Skeletal muscle satellite cell (primary cell): ENCODE measurements around the gene RAB40C.

Source experiments
- H3K27me3 ChIP-seq: 2 replicates; pipeline ENCODE4 v1.7.0; 2013; ENCODE audit warnings: low read length; ENCODE audit not compliant: control insufficient read depth, insufficient read depth
- H3K36me3 ChIP-seq: 2 replicates; pipeline ENCODE4 v1.7.0; 2013; ENCODE audit warnings: mild to moderate bottlenecking, control low read depth, low read length; ENCODE audit not compliant: insufficient read depth
- H3K4me1 ChIP-seq: 2 replicates; pipeline ENCODE4 v1.7.0; 2013; ENCODE audit warnings: low read length; ENCODE audit not compliant: control insufficient read depth, insufficient read depth
- H3K4me2 ChIP-seq: 2 replicates; pipeline ENCODE4 v1.7.0; 2013; ENCODE audit warnings: mild to moderate bottlenecking, low read length
- H3K4me3 ChIP-seq: 2 replicates; pipeline ENCODE4 v1.7.0; 2013; ENCODE audit warnings: low read length
- H3K9ac ChIP-seq: 2 replicates; pipeline ENCODE4 v1.7.0; 2013; ENCODE audit warnings: mild to moderate bottlenecking, low read depth, low read length, moderate library complexity
- H3K9me3 ChIP-seq: replicated peaks from 2 replicates; pipeline ENCODE4 v1.7.0; 2013; ENCODE audit warnings: mild to moderate bottlenecking, control low read depth, low read length

RAB40C gene

DNA sequence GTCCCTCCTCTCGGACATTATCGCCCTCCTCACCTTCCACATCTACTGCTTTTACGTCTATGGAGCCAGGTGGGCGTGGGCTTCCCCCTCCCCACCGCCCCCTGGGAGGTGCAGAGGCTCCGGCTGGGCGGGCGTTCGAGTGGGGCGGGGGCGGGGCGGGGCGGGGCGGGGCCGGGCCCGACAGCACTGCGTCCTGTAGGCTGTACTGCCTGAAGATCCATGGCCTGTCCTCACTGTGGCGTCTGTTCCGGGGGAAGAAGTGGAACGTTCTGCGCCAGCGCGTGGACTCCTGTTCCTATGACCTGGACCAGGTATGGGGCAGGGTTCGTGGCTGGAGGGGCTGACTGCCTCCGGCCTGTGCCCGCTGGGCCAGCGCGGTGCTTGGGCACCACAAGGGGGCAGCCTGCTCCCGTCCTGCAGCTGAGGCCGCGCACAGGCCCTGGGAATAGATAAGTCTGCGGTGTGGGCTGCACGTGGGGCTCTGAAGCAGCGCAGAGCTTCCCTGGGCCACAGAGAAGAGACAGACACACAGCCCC, 10.9 kb upstream of the RAB40C start:
- H3K9ac ChIP-seq: no peak overlapping the region
- H3K9me3 ChIP-seq: no peaks in the 10 kb centered on the region
- H3K4me2 ChIP-seq: peak overlapping the region; percentile 68
- no peaks in the 10 kb centered on the region for H3K27me3 ChIP-seq
- no peaks in the 10 kb centered on the region for H3K4me1 ChIP-seq
- no peak overlapping the region for H3K4me3 ChIP-seq
- H3K36me3 ChIP-seq: peaks cover 24% of the 10 kb centered on the region

DNA sequence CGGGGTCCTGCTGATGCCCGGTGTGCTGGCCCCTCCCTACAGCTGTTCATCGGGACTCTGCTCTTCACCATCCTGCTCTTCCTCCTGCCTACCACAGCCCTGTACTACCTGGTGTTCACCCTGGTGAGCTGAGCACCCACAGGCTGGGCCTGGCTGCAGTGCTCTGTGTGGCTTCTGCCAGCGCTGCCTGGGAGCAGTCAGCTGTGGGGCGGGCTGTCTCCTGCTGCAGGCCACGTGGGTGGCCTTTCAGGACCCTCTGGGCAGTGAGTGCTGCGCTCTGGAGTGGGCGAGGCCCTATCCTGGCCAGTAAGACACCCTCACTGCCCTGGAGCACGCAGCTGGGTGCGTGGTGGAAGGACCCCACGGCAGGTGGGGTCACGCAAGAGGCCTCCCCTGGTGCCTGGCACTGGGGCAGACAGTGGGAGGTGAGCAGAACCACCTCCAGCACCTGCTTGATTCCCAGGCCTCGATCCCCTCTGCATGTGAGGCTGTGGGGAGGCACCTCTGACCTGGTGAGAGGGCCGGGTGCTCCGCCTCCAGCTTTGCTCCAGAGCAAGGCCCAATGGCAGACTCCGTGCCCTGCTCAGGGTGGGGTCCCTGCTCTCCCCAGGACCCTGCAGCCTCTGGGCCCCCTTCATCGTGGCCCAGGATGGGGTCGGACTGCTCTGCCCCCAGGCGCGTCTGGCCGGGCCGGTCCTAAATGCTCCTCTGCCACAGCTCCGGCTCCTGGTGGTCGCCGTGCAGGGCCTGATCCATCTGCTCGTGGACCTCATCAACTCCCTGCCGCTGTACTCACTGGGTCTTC, 9.5 kb upstream of the RAB40C start:
- peaks cover 11% of the 10 kb centered on the region for H3K36me3 ChIP-seq
- H3K27me3 ChIP-seq: no peaks in the 10 kb centered on the region
- H3K4me1 ChIP-seq: peaks cover 2% of the 10 kb centered on the region
- no peak overlapping the region for H3K4me2 ChIP-seq
- H3K9me3 ChIP-seq: no peaks in the 10 kb centered on the region
- no peak overlapping the region for H3K9ac ChIP-seq
- H3K4me3 ChIP-seq: no peak overlapping the region

DNA sequence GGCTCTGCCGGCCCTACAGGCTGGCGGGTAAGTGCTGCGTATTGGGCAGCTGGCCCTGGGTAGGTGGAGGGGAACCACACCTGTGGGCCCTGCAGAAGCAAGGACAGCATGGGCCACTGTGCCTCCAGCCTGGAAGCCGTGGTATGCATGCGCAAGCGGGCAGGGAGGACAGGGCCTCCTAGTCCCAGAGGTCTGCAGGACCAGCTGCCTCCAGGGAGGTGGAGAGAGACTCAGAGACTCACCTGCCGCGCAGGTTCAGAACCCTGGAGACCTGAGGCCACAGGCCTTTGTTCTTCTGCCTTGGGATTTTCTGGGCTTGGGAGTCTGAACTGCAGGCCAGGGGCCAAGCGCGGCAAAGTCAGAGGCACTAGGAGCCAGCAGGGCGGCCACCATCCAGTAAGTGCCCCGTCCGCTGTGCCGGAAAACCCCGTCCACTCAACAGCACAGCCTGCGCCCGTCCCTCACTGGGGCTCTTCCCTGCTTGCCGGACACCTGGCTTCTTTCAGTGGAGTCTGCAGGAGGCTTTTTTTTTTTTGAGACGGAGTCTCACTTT, 8.8 kb upstream of the RAB40C start:
- Histone ChIP-seq H3K36me3 (peaks cover 8% of the 10 kb centered on the region), H3K4me3 (no peak overlapping the region), H3K9me3 (no peaks in the 10 kb centered on the region), H3K4me1 (peaks cover 8% of the 10 kb centered on the region), H3K9ac (no peak overlapping the region), H3K27me3 (no peaks in the 10 kb centered on the region), H3K4me2 (no peak overlapping the region)

DNA sequence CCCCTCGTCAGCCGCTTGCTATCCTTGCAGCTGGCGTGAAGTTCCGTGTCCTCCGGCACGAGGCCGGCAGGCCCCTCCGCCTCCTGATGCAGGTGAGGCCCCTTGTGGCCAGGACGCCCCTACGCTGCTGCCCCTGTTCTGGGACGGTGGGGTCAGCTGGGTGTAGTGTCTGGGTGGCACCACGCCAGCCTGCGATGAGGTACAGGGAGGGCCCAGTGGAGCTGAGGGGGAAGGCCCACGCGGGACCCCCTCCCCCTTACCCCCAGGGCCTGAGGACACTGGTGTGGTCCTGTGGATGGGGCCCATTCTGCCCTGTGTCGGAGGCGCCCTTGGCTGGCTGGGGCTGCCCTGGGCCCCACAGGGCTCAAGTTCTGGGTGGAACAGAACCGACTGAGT, 7.7 kb upstream of the RAB40C start:
- H3K4me2 ChIP-seq: no peak overlapping the region
- H3K4me1 ChIP-seq: peaks cover 18% of the 10 kb centered on the region
- peaks cover 8% of the 10 kb centered on the region for H3K36me3 ChIP-seq
- no peaks in the 10 kb centered on the region for H3K9me3 ChIP-seq
- no peak overlapping the region for H3K4me3 ChIP-seq
- no peaks in the 10 kb centered on the region for H3K27me3 ChIP-seq
- H3K9ac ChIP-seq: no peak overlapping the region

DNA sequence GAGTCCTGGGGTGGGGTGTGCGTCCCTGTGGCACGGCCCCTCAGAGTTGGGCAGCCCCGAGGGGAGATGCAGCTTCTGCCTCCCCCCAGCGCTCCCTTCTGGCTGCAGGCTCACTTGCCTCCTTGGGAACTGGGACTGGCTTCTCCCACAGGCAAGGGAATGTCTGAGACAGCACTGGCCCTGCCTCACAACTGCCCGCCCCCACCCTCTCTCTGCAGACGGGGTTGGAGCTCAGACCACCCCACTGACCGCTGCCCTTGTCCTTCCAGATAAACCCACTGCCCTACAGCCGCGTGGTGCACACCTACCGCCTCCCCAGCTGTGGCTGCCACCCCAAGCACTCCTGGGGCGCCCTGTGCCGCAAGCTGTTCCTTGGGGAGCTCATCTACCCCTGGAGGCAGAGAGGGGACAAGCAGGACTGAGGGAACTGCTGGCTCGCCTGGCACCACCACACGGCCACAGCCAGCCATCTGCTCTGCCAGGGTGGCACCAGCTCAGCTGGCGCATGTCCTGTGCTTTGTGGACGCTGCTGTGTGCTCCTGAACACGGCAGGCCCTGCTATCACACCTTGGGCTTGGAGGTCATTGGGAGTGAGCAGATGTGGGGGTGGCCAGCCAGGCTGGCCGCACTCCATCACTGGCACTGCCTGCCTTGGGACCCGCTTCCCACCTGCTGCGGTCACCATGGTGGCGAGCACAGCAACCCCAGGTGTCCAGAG, 7.1 kb upstream of the RAB40C start:
- Histone ChIP-seq H3K9ac (no peak overlapping the region), H3K36me3 (peaks cover 8% of the 10 kb centered on the region), H3K9me3 (no peaks in the 10 kb centered on the region), H3K4me2 (no peak overlapping the region), H3K4me1 (peaks cover 22% of the 10 kb centered on the region), H3K4me3 (no peak overlapping the region), H3K27me3 (no peaks in the 10 kb centered on the region)

DNA sequence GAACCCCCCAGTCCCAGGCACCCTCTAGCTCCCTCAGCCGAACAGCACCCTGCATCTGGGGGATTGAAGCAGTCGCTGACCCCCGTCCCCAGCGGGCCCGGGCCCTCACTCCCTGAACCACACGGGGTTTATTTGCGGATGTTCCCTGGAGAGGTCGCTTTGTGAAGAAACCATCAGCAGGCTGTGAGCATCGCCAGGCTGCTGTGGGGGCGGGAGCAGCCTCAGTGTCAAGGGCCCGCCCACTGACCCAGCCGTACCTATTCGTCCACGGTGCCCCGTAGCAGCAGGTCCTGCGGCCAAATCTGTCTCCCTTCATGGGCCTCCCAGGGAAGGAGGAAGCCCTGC, 6.4 kb upstream of the RAB40C start:
- H3K27me3 ChIP-seq: no peaks in the 10 kb centered on the region
- H3K4me2 ChIP-seq: no peak overlapping the region
- no peak overlapping the region for H3K9ac ChIP-seq
- H3K4me1 ChIP-seq: peaks cover 29% of the 10 kb centered on the region
- no peak overlapping the region for H3K4me3 ChIP-seq
- peaks cover 8% of the 10 kb centered on the region for H3K36me3 ChIP-seq
- no peaks in the 10 kb centered on the region for H3K9me3 ChIP-seq

DNA sequence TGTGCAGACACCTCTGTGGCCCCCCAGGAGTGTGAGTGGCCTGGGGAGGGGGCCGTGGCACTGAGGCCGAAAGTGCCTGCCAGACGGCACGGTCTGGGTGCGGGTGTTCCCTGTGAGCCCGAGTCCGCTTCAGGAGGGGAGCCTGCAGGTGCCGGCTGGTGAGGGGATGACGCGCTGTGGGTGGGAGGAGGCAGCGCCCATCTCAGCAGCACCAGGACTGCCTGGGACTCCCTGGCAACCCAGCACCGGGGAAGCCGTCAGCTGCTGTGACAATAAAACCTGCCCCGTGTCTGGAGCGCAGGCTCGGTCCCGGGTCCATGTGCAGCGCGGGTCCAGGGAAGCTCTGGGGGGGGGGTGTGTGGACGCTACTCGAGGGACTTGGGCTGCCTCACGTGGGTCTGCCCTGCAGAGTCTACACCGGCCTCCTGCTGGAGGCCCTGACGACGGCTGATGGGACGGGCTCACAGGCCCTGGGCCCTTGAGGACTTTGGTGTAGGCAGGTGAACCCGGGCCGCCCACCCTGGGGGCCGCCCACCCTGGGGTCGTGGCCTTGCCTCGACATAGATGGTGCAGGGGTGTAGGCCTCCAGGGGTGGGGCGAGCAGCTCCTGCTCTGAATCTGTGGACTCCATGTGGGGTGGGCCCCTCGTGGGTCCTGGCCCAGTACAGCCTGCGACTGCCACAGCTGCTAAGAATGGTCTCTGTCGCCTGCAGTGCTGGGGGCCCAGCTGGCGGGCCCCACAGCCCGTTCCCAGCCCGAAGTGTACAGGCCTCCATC, 5.9 kb upstream of the RAB40C start:
- no peaks in the 10 kb centered on the region for H3K9me3 ChIP-seq
- H3K36me3 ChIP-seq: peaks cover 8% of the 10 kb centered on the region
- H3K4me1 ChIP-seq: peaks cover 30% of the 10 kb centered on the region
- no peak overlapping the region for H3K4me3 ChIP-seq
- no peak overlapping the region for H3K9ac ChIP-seq
- H3K4me2 ChIP-seq: no peak overlapping the region
- H3K27me3 ChIP-seq: no peaks in the 10 kb centered on the region

DNA sequence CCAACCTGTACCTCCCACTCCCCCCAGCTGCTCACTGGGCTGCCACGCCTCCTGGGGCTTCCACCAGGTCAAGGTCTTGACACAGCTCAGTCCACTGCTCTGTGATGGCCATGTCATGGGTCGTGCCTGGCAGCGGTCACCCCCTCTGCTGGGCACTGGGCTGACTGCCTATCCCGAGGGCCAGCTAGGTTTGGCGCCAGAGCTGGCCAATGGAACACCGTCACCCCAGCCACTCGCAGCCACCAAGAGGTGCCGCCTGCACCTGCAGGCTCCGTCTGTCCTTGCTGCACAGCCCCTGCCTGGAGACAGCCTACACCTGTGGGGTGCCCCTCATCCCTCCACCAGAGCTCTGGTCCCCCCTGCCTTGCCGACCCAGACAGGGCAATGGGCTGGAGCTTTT, 4.5 kb upstream of the RAB40C start:
- no peak overlapping the region for H3K9ac ChIP-seq
- H3K4me2 ChIP-seq: no peak overlapping the region
- H3K4me3 ChIP-seq: no peak overlapping the region
- H3K4me1 ChIP-seq: peaks cover 30% of the 10 kb centered on the region
- no peaks in the 10 kb centered on the region for H3K9me3 ChIP-seq
- H3K36me3 ChIP-seq: peaks cover 6% of the 10 kb centered on the region
- no peaks in the 10 kb centered on the region for H3K27me3 ChIP-seq

DNA sequence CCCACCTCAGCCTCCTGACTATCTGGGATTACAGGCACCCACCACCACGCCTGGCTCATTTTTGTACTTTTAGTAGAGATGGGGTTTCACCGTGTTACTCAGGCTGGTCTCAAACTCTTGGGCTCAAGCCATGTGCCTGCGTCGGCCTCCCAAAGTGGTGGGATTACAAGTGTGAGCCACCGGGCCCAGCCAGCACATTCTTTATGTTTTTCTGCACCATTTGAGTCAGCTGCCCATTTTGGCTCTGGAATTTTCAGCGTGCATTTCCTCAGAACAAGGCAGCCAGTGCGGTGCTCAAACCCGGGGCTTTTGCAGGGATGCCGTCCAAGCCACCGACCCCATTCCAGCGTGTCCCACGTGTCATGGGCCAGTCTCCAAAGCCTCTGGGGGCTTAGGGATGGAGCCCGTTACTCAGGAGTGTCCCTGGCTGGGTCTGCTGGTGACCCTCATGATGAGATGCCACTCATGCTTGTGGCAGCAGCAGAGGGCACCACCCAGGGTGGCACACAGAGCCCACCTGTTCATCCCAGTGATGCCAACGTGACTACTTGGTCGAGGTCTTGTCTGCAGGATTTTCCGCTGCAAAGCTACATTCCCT, 3.7 kb upstream of the RAB40C start:
- Histone ChIP-seq H3K9ac (no peak overlapping the region), H3K4me1 (peaks cover 37% of the 10 kb centered on the region)

DNA sequence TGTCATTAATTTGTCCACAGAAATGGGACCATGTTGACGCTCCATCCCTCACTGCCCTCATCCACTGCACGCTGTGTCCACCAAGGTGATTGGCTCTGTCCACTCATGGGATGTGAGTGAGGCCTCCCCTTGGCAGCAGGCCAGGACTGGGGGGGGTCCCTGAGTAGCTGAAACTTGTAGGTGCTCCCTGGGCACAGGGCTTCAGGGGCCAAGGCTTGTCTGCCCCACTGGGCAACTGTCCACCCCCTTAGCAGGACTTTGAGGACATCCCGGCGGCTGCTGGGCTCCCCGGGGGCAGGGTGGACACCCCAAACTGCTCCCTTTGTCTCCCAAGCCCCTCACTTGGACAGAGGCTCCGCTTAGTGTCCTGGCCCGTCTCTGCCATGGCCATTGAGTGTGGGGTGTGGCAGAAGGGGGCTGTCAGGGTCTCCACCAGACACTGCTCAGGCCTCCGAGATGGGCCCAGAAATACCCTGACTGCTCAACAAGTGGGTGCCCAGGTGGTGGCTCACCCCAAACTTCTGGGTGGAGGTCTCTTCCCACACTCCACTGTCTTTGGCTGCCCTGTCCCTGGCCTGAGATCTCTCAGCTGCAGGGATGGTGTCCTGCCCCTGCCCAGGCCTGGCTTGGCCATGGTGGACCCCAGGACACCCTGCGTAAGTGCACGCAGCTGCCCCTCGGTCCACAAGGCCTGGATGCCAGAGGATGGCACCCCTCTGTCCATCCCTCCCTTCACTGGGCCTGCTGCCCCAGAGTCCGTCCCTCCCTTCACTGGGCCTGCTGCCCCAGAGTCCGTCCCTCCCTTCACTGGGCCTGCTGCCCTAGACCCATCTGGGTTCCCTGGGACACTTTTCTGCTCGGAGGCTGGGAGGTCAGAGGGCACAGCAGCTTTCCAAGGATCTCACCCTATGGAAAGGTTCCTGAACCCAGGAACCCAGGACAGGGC, 2.9 kb upstream of the RAB40C start:
- Histone ChIP-seq H3K9ac (no peak overlapping the region), H3K9me3 (no peaks in the 10 kb centered on the region), H3K27me3 (no peaks in the 10 kb centered on the region), H3K36me3 (peaks cover 6% of the 10 kb centered on the region), H3K4me3 (no peak overlapping the region), H3K4me1 (peaks cover 38% of the 10 kb centered on the region), H3K4me2 (peak overlapping the region; percentile 40)

More for the DNA sequence above, 3.7 kb upstream of the RAB40C start:
- Histone ChIP-seq H3K4me3 (no peak overlapping the region), H3K4me2 (peak overlapping the region; percentile 40), H3K27me3 (no peaks in the 10 kb centered on the region), H3K36me3 (peaks cover 6% of the 10 kb centered on the region), H3K9me3 (no peaks in the 10 kb centered on the region)
